HG03521 (cell line): ENCODE results near the gene HSPE1.
"Not testable (repeated sequence)": the region's sequence is repeated elsewhere in the genome, so short reads cannot be mapped to it uniquely, and the experiment has no call there.

ENCODE experiments used
- ATAC-seq: cut with Tn5 transposase; IDR thresholded peaks from one replicate; pipeline ENCODE4 v1.9.1; 2021; ENCODE audit warnings: mild to moderate bottlenecking, moderate library complexity; ENCODE audit not compliant: unreplicated experiment

HSPE1 gene

GRCh38 chr2:197499594-197500502, at the start of gene HSPE1, which contains the start of gene HSPD1:
HSPE1 (plus strand) TSS chr2:197500379; CDS start chr2:197500437, 58 bp downstream.
HSPD1 (minus strand) TSS chr2:197499840; CDS start chr2:197498848, 992 bp downstream.
- ATAC-seq: peak; percentile 76

GRCh38 chr2:197450465-197450864, 49.7 kb upstream of the HSPE1 start:
- ATAC-seq: no peak

- ATAC-seq: not testable (repeated sequence)
These were observed 49.2 kb upstream of the HSPE1 start for GRCh38 chr2:197450935-197451358.

- ATAC-seq: no peak
These were observed 47.4 kb upstream of the HSPE1 start for GRCh38 chr2:197452754-197453122.

GRCh38 chr2:197453123-197453913, 46.9 kb upstream of the HSPE1 start, which contains the start of gene COQ10B:
COQ10B (plus strand) TSS chr2:197453552; CDS start chr2:197453561, 9 bp downstream.
- peak; percentile 92 for ATAC-seq

GRCh38 chr2:197453914-197454398, 46.2 kb upstream of the HSPE1 start:
- peak; percentile 28 for ATAC-seq

GRCh38 chr2:197454923-197455322, 45.3 kb upstream of the HSPE1 start:
- no peak for ATAC-seq

- ATAC-seq: no peak
These were observed 44.8 kb upstream of the HSPE1 start for GRCh38 chr2:197455428-197455827.

GRCh38 chr2:197460649-197461048, 39.5 kb upstream of the HSPE1 start:
- ATAC-seq: no peak

GRCh38 chr2:197461057-197461456, 39.1 kb upstream of the HSPE1 start:
- no peak for ATAC-seq

GRCh38 chr2:197464175-197464574, 36.0 kb upstream of the HSPE1 start:
- ATAC-seq: no peak

- ATAC-seq: no peak
These were observed 28.0 kb upstream of the HSPE1 start for GRCh38 chr2:197472166-197472565.

GRCh38 chr2:197477797-197478196, 22.4 kb upstream of the HSPE1 start:
- no peak for ATAC-seq

- ATAC-seq: no peak
These were observed 19.8 kb upstream of the HSPE1 start for GRCh38 chr2:197480165-197481036.

- not testable (repeated sequence) for ATAC-seq
These were observed 15.9 kb upstream of the HSPE1 start for GRCh38 chr2:197484248-197484647.

- ATAC-seq: no peak
These were observed 14.0 kb upstream of the HSPE1 start for GRCh38 chr2:197486175-197486574.

- no peak for ATAC-seq
These were observed 12.8 kb upstream of the HSPE1 start for GRCh38 chr2:197487385-197487784.

- ATAC-seq: no peak
These were observed 4.6 kb upstream of the HSPE1 start for GRCh38 chr2:197495433-197496134.

- no peak for ATAC-seq
These were observed 3.5 kb upstream of the HSPE1 start for GRCh38 chr2:197496695-197497094.

GRCh38 chr2:197497326-197497725, 2.9 kb upstream of the HSPE1 start:
- no peak for ATAC-seq
